ENCODE measurements around the gene FGF14.

The FGF14 gene

GRCh38 chr13:101881593-101881992 is 520.3 kb downstream of the FGF14 start:
- no peak overlapping the region for H3K27ac ChIP-seq (ENCODE audit: low read depth, low read length)
- TF ChIP-seq CTCF (IDR thresholded peaks at IDR 0.05; ENCODE audit: insufficient read depth, low read length, poor library complexity, severe bottlenecking) (no peak), EZH2phosphoT487 (conservative IDR thresholded peaks at IDR 0.05; ENCODE audit: low read length) (no peak)

GRCh38 chr13:101880581-101880980 is 521.3 kb downstream of the FGF14 start:
- no peaks in the 10 kb centered on the region for H3F3A ChIP-seq (ENCODE audit: insufficient read depth)
- no peaks in the 10 kb centered on the region for H3K36me3 ChIP-seq (ENCODE audit: low read length)
- TF ChIP-seq CTCF (IDR thresholded peaks at IDR 0.05; ENCODE audit: insufficient read depth, low read length, poor library complexity, severe bottlenecking) (no peak), EZH2phosphoT487 (conservative IDR thresholded peaks at IDR 0.05; ENCODE audit: low read length) (no peak)
- H3K4me3 ChIP-seq (ENCODE audit: insufficient read depth, low read length, poor library complexity, severe bottlenecking): no peak overlapping the region
- no peak overlapping the region for H2AFZ ChIP-seq (ENCODE audit: low read depth, low read length, severe bottlenecking)
- no peak overlapping the region for H3K4me2 ChIP-seq (ENCODE audit: low read depth, low read length, poor library complexity, severe bottlenecking)
- no peaks in the 10 kb centered on the region for H4K20me1 ChIP-seq (ENCODE audit: low read depth, low read length)
- no peak overlapping the region for H3K27ac ChIP-seq (ENCODE audit: low read depth, low read length)
- H3K9me3 ChIP-seq (ENCODE audit: insufficient read depth, low read length): no peaks in the 10 kb centered on the region
- no peak overlapping the region for H3K9ac ChIP-seq (ENCODE audit: low read length)
- H3K9me2 ChIP-seq (replicated peaks; ENCODE audit: insufficient read depth, low read length): no peaks in the 10 kb centered on the region
- no peaks in the 10 kb centered on the region for H3K27me3 ChIP-seq (ENCODE audit: low read length)
- no peaks in the 10 kb centered on the region for H3K79me2 ChIP-seq (ENCODE audit: insufficient read depth, low read length)

More at GRCh38 chr13:101881593-101881992, 520.3 kb downstream of the FGF14 start:
- Histone ChIP-seq H3K9me3 (ENCODE audit: insufficient read depth, low read length) (no peaks in the 10 kb centered on the region), H2AFZ (ENCODE audit: low read depth, low read length, severe bottlenecking) (no peak overlapping the region), H3K79me2 (ENCODE audit: insufficient read depth, low read length) (no peaks in the 10 kb centered on the region), H3K27me3 (ENCODE audit: low read length) (no peaks in the 10 kb centered on the region), H3K36me3 (ENCODE audit: low read length) (no peaks in the 10 kb centered on the region), H3K9ac (ENCODE audit: low read length) (no peak overlapping the region), H3K4me3 (ENCODE audit: insufficient read depth, low read length, poor library complexity, severe bottlenecking) (no peak overlapping the region), H3K4me2 (ENCODE audit: low read depth, low read length, poor library complexity, severe bottlenecking) (no peak overlapping the region), H3K9me2 (replicated peaks; ENCODE audit: insufficient read depth, low read length) (no peaks in the 10 kb centered on the region), H3F3A (ENCODE audit: insufficient read depth) (no peaks in the 10 kb centered on the region), H4K20me1 (ENCODE audit: low read depth, low read length) (no peaks in the 10 kb centered on the region)

- TF ChIP-seq EZH2phosphoT487 (conservative IDR thresholded peaks at IDR 0.05; ENCODE audit: low read length) (no peak), CTCF (IDR thresholded peaks at IDR 0.05; ENCODE audit: insufficient read depth, low read length, poor library complexity, severe bottlenecking) (no peak)
- Histone ChIP-seq H3K27me3 (ENCODE audit: low read length) (no peaks in the 10 kb centered on the region), H2AFZ (ENCODE audit: low read depth, low read length, severe bottlenecking) (no peak overlapping the region), H3K27ac (ENCODE audit: low read depth, low read length) (no peak overlapping the region), H3K9ac (ENCODE audit: low read length) (no peak overlapping the region), H3K9me2 (replicated peaks; ENCODE audit: insufficient read depth, low read length) (no peaks in the 10 kb centered on the region), H4K20me1 (ENCODE audit: low read depth, low read length) (no peaks in the 10 kb centered on the region), H3K9me3 (ENCODE audit: insufficient read depth, low read length) (no peaks in the 10 kb centered on the region), H3K4me3 (ENCODE audit: insufficient read depth, low read length, poor library complexity, severe bottlenecking) (no peak overlapping the region), H3K4me2 (ENCODE audit: low read depth, low read length, poor library complexity, severe bottlenecking) (no peak overlapping the region), H3K36me3 (ENCODE audit: low read length) (no peaks in the 10 kb centered on the region), H3F3A (ENCODE audit: insufficient read depth) (no peaks in the 10 kb centered on the region), H3K79me2 (ENCODE audit: insufficient read depth, low read length) (no peaks in the 10 kb centered on the region)
Observed at GRCh38 chr13:101876951-101877350, 524.9 kb downstream of the FGF14 start.
